HCT116 (cell line): ENCODE data around the gene C22orf39. TPM values are rescaled to one million over a fixed set of nuclear protein-coding genes. Genes with fewer than 3 reads are reported as not detected.

ENCODE experiments used
- ATAC-seq: fragments of 200-7000 bp; cut with Tn5 transposase; 2 replicates; pipeline ENCODE4 v1.9.1; 2020; ENCODE audit warnings: mild to moderate bottlenecking, moderate library complexity
- BruUV-seq: library from RNA; stranded (reverse); fragments of 400-500 nt; replicated peaks from 2 replicates; lab custom pipeline; 2021; lab: Mats Ljungman, UMichigan
- CTCF ChIA-PET: fragments of 300-600 bp; sonication (Branson Sonifier 250); formaldehyde crosslinking; loops from one replicate; lab custom pipeline; 2021; ENCODE audit warnings: antibody characterized with exemption; lab: Charles Lee
- POLR2A ChIA-PET: fragments of 300-600, 350-600 bp; sonication (Branson Sonifier 250); formaldehyde crosslinking; loops from one replicate; lab custom pipeline; 2021; ENCODE audit warnings: antibody characterized with exemption; lab: Charles Lee
- RAD21 ChIA-PET, 2 experiments: fragments of 300-600 bp; sonication (Branson Sonifier 250); formaldehyde crosslinking; loops; one replicate each; lab custom pipeline; 2023; ENCODE audit warnings: low total read pairs in 2 of 2; ENCODE audit not compliant: uncharacterized antibody in 2 of 2, unreplicated experiment in 2 of 2, low non-redundant PET in 1 of 2; lab: Charles Lee
- DNase-seq: peaks from one replicate; pipeline ENCODE4 v3.0.0-alpha.2; 2010; ENCODE audit warnings: low read depth, low spot score
- H2AFZ ChIP-seq: fragments of 200-600 bp; shearing (Covaris generic), sonication (generic); 2 replicates; pipeline ENCODE4 v1.6.1; 2017; ENCODE audit warnings: low read depth, mixed run types, mixed read lengths, antibody characterized with exemption, low read length; ENCODE audit not compliant: poor library complexity, severe bottlenecking
- H3K27ac ChIP-seq: 2 replicates; pipeline ENCODE4 v1.5.1; 2012; ENCODE audit warnings: low read depth, low read length
- H3K27me3 ChIP-seq: fragments of 200-600 bp; sonication (generic); 2 replicates; pipeline ENCODE4 v1.6.1; 2016; ENCODE audit warnings: mixed run types, low read length, mixed read lengths; ENCODE audit not compliant: insufficient read depth
- H3K36me3 ChIP-seq, 2 experiments: fragments of 200-500 bp in 1 of 2; fragments of 200-600 bp in 1 of 2; sonication (Bioruptor generic) in 1 of 2; sonication (generic) in 1 of 2; 2 replicates each; pipeline versions ENCODE4 v1.5.1 to v1.6.1; 2014 to 2016; ENCODE audit warnings: low read length in 2 of 2, inconsistent platforms in 1 of 2, mixed read lengths in 1 of 2, mixed run types in 1 of 2; ENCODE audit not compliant: insufficient read depth in 2 of 2, control insufficient read depth in 1 of 2
- H3K4me1 ChIP-seq, 2 experiments: fragments of 200-600 bp in 1 of 2; sonication (generic) in 1 of 2; 2 replicates each; pipeline versions ENCODE4 v1.5.1 to v1.6.1; 2012 to 2017; ENCODE audit warnings: low read length in 2 of 2, inconsistent platforms in 1 of 2, mild to moderate bottlenecking in 1 of 2, mixed read lengths in 1 of 2, mixed run types in 1 of 2, moderate library complexity in 1 of 2; ENCODE audit not compliant: insufficient read depth in 2 of 2, control insufficient read depth in 1 of 2
- H3K4me2 ChIP-seq: fragments of 200-600 bp; sonication (generic); 2 replicates; pipeline ENCODE4 v1.6.1; 2017; ENCODE audit warnings: mixed run types, low read length, mixed read lengths
- H3K4me3 ChIP-seq, 2 experiments: fragments of 200-600 bp in 1 of 2; sonication (generic) in 1 of 2; replicated peaks in 1 of 2; 2 replicates each; pipeline ENCODE4 v1.5.1; 2011 to 2016; ENCODE audit warnings: low read length in 2 of 2, control low read depth in 1 of 2, low read depth in 1 of 2, mild to moderate bottlenecking in 1 of 2, mixed read lengths in 1 of 2, mixed run types in 1 of 2
- H3K79me2 ChIP-seq: fragments of 200-600 bp; sonication (generic); 2 replicates; pipeline ENCODE4 v1.6.1; 2017; ENCODE audit warnings: mild to moderate bottlenecking, mixed run types, low read length, moderate library complexity, mixed read lengths; ENCODE audit not compliant: insufficient read depth
- H3K9ac ChIP-seq: fragments of 200-600 bp; sonication (generic); 2 replicates; pipeline ENCODE4 v1.6.1; 2016; ENCODE audit warnings: low read length, mixed read lengths
- H3K9me2 ChIP-seq: fragments of 200-600 bp; sonication (generic), shearing (Covaris generic); 2 replicates; pipeline ENCODE4 v1.6.1; 2017; ENCODE audit warnings: mixed run types, mild to moderate bottlenecking, moderate library complexity; ENCODE audit not compliant: insufficient read depth
- H3K9me3 ChIP-seq, 2 experiments: fragments of 200-500 bp in 1 of 2; fragments of 200-600 bp in 1 of 2; sonication (Bioruptor generic) in 1 of 2; sonication (generic) in 1 of 2; 2 replicates each; pipeline ENCODE4 v1.6.1; 2014 to 2017; ENCODE audit warnings: low read length in 2 of 2, mixed read lengths in 2 of 2, inconsistent platforms in 1 of 2, low read depth in 1 of 2, mild to moderate bottlenecking in 1 of 2, mixed run types in 1 of 2, moderate library complexity in 1 of 2; ENCODE audit not compliant: control insufficient read depth in 1 of 2, insufficient read depth in 1 of 2
- H4K20me1 ChIP-seq: fragments of 200-600 bp; sonication (generic), shearing (Covaris generic); 2 replicates; pipeline ENCODE4 v1.6.1; 2017; ENCODE audit warnings: mixed run types, mild to moderate bottlenecking, moderate library complexity; ENCODE audit not compliant: insufficient read depth
- ATF3 ChIP-seq: IDR thresholded peaks from 2 replicates; pipeline ENCODE4 v1.6.1; 2012
- CBX3 ChIP-seq: IDR thresholded peaks from 2 replicates; pipeline ENCODE4 v1.6.1; 2012; ENCODE audit warnings: low read depth
- CEBPB ChIP-seq: IDR thresholded peaks from 2 replicates; pipeline ENCODE4 v1.6.1; 2012; ENCODE audit warnings: low read depth
- EGR1 ChIP-seq: IDR thresholded peaks from 2 replicates; pipeline ENCODE4 v1.6.1; 2012; ENCODE audit warnings: low read depth
- ELF1 ChIP-seq: IDR thresholded peaks from 2 replicates; pipeline ENCODE4 v1.6.1; 2012; ENCODE audit warnings: low read depth, borderline replicate concordance
- EZH2 ChIP-seq: fragments of 200-600 bp; sonication (generic); IDR thresholded peaks from 2 replicates; pipeline ENCODE4 v1.6.1; 2017; ENCODE audit warnings: antibody characterized with exemption, mixed run types
- FOSL1 ChIP-seq: IDR thresholded peaks from 2 replicates; pipeline ENCODE4 v1.6.1; 2012; ENCODE audit warnings: low read depth
- JUND ChIP-seq: IDR thresholded peaks from 2 replicates; pipeline ENCODE4 v1.6.1; 2012
- POLR2A ChIP-seq: IDR thresholded peaks from 2 replicates; pipeline ENCODE4 v1.7.0; 2011; ENCODE audit warnings: borderline replicate concordance; ENCODE audit not compliant: insufficient read depth, insufficient read length; ENCODE audit errors: extremely low read depth
- POLR2AphosphoS5 ChIP-seq: IDR thresholded peaks from 2 replicates; pipeline ENCODE4 v1.6.1; 2011; ENCODE audit warnings: mild to moderate bottlenecking, low read depth, low read length, moderate library complexity
- RAD21 ChIP-seq: IDR thresholded peaks from 2 replicates; pipeline ENCODE4 v1.6.1; 2012; ENCODE audit warnings: low read depth, mild to moderate bottlenecking
- SIN3A ChIP-seq: IDR thresholded peaks from 2 replicates; pipeline ENCODE4 v1.6.1; 2012; ENCODE audit warnings: low read depth
- SP1 ChIP-seq: IDR thresholded peaks from 2 replicates; pipeline ENCODE4 v1.6.1; 2012; ENCODE audit warnings: low read depth
- TCF7L2 ChIP-seq: IDR thresholded peaks from 2 replicates; pipeline ENCODE4 v1.7.0; 2011; ENCODE audit warnings: borderline replicate concordance, inconsistent platforms; ENCODE audit not compliant: insufficient read depth, insufficient read length; ENCODE audit errors: extremely low read depth
- ZBTB33 ChIP-seq: IDR thresholded peaks from 2 replicates; pipeline ENCODE4 v1.6.1; 2011; ENCODE audit warnings: mild to moderate bottlenecking, low read length, moderate library complexity; ENCODE audit not compliant: insufficient replicate concordance; ENCODE audit errors: extremely low read depth
- ZFX ChIP-seq: fragments of 450-650 bp; IDR thresholded peaks from 2 replicates; pipeline ENCODE4 v1.6.1; 2017
- ZNF274 ChIP-seq: fragments of 200-500 bp; sonication (Bioruptor generic); IDR thresholded peaks from 2 replicates; pipeline ENCODE4 v1.6.1; 2014; ENCODE audit warnings: mild to moderate bottlenecking, low read depth, low read length, inconsistent platforms
- intact Hi-C: fragments of 100-400 bp; cut with micrococcal nuclease; formaldehyde crosslinking; loops from 2 replicates; pipeline ENCODE4 v1.10.0; 2022
- total RNA-seq: library from RNA; stranded (reverse); gene quantifications from one replicate; pipeline ENCODE4 v1.2.1, GENCODE V29; 2021; ENCODE audit not compliant: unreplicated experiment
- TF ChIP-seq, protein P1 (sequence below): IDR thresholded peaks from 2 replicates; pipeline ENCODE4 v1.6.1; 2012; ENCODE audit warnings: low read depth

Gene C22orf39
- total RNA-seq, 1 experiment from 2014 or later: 17.7 TPM

DNA sequence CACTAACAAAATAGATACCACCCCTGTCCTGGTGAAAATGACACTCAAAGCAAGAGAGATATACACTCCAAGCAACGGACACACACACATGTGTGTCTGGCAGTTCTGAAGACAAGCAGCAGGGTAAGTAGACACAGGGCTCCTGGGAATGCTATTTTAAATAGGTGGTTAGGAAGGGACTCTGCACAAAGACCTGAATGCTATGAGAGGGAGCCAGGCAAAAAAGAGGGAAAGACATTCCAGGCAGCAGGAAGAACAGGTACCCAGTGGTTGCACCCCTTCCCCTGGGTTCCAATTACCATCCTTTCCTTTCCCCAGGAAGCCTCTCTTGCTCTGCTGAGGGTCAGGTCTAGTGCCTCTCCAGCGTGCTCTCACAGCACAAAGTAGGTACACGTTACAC is 28.5 kb upstream of the C22orf39 start:
- DNase-seq (no peak), ATAC-seq (no peak)
- intact Hi-C loops: loop anchor here (5.0 to 10.0 kb wide), 4 partner anchors 156 to 354 kb away; partner anchors contain the start of genes DGCR2 and ESS2
- CTCF ChIA-PET: no interaction called here
- peaks cover 14 to 43% of the 10 kb centered on the region in 2 experiments; a peak in 3 of 4 replicates for H3K36me3 ChIP-seq
- no peak overlapping the region for H3K9ac ChIP-seq
- peaks cover 9% of the 10 kb centered on the region; the same call in 1 of the 2 replicates for H4K20me1 ChIP-seq
- no peaks in the 10 kb centered on the region for H3K9me2 ChIP-seq
- RAD21 ChIA-PET: no interaction called here
- TF ChIP-seq EGR1 (no peak), CBX3 (no peak), RAD21 (no peak), SP1 (no peak), POLR2AphosphoS5 (no peak), ZFX (no peak), JUND (no peak), SIN3A (no peak), POLR2A (no peak), TCF7L2 (no peak), ZBTB33 (no peak), FOSL1 (no peak), EZH2 (no peak), ELF1 (no peak), CEBPB (no peak), ATF3 (no peak), ZNF274 (no peak)
- TF ChIP-seq, protein P1, sequence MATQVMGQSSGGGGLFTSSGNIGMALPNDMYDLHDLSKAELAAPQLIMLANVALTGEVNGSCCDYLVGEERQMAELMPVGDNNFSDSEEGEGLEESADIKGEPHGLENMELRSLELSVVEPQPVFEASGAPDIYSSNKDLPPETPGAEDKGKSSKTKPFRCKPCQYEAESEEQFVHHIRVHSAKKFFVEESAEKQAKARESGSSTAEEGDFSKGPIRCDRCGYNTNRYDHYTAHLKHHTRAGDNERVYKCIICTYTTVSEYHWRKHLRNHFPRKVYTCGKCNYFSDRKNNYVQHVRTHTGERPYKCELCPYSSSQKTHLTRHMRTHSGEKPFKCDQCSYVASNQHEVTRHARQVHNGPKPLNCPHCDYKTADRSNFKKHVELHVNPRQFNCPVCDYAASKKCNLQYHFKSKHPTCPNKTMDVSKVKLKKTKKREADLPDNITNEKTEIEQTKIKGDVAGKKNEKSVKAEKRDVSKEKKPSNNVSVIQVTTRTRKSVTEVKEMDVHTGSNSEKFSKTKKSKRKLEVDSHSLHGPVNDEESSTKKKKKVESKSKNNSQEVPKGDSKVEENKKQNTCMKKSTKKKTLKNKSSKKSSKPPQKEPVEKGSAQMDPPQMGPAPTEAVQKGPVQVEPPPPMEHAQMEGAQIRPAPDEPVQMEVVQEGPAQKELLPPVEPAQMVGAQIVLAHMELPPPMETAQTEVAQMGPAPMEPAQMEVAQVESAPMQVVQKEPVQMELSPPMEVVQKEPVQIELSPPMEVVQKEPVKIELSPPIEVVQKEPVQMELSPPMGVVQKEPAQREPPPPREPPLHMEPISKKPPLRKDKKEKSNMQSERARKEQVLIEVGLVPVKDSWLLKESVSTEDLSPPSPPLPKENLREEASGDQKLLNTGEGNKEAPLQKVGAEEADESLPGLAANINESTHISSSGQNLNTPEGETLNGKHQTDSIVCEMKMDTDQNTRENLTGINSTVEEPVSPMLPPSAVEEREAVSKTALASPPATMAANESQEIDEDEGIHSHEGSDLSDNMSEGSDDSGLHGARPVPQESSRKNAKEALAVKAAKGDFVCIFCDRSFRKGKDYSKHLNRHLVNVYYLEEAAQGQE: no peak
- H2AFZ ChIP-seq: no peak overlapping the region
- no peak overlapping the region for H3K4me3 ChIP-seq
- H3K27ac ChIP-seq: no peak overlapping the region
- POLR2A ChIA-PET: no interaction called here
- H3K4me1 ChIP-seq: peaks cover 13 to 22% of the 10 kb centered on the region in 2 experiments; a peak in 3 of 4 replicates
- peaks cover 88% of the 10 kb centered on the region for H3K79me2 ChIP-seq
- H3K27me3 ChIP-seq: no peaks in the 10 kb centered on the region
- H3K4me2 ChIP-seq: no peak overlapping the region
- no TSS peak for BruUV-seq
- no peaks in the 10 kb centered on the region for H3K9me3 ChIP-seq
